HG03135 (cell line): ENCODE results near the gene SLC2A6.
"Not testable (repeated sequence)": the region's sequence is repeated elsewhere in the genome, so short reads cannot be mapped to it uniquely, and the experiment has no call there.

ENCODE experiments used
- ATAC-seq: cut with Tn5 transposase; IDR thresholded peaks from one replicate; pipeline ENCODE4 v1.9.1; 2021; ENCODE audit warnings: mild to moderate bottlenecking, moderate library complexity; ENCODE audit not compliant: unreplicated experiment

Gene SLC2A6

DNA sequence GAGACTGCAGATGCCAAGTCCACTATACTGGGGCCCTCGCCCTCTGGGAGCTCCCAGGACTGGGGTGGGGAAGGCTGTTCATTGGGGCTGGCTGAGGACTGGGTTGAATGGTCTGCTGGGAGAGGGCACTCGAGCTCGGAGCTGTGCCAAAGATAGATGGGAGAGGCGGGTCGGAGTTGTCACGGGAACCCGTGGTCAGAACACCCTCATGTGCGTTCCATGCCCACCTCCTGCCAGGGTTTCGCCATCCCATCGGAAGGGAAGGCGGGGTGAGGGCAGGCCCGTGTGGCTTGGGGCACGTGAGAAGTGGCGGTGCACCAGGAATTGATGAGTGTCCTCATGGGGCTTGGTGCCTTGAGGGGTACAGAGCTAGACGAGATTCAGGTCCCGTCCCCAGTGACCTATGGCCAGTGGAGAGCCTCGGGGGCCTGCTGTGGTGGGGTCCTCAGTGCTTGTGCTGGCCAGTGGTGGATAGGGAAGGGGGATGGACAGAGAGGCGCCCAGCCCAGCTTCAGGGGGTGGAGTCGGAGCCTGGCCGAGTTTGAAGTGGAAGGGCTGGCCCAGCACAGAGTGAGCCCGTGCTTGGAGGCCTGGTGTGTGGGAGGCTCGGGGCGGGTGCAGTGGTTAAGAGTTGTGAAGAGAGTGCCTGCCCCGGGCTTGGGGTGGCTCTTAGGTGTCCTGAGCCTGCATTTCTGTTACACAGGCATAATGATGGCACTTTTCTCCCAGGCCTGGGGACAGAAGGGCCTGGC lies 14.9 kb downstream of the SLC2A6 start:
- ATAC-seq = no peak

- ATAC-seq = no peak
Measured at GRCh38 chr9:133463234-133463863, 15.6 kb downstream of the SLC2A6 start.

GRCh38 chr9:133461975-133462374 lies 16.9 kb downstream of the SLC2A6 start:
- no peak for ATAC-seq

DNA sequence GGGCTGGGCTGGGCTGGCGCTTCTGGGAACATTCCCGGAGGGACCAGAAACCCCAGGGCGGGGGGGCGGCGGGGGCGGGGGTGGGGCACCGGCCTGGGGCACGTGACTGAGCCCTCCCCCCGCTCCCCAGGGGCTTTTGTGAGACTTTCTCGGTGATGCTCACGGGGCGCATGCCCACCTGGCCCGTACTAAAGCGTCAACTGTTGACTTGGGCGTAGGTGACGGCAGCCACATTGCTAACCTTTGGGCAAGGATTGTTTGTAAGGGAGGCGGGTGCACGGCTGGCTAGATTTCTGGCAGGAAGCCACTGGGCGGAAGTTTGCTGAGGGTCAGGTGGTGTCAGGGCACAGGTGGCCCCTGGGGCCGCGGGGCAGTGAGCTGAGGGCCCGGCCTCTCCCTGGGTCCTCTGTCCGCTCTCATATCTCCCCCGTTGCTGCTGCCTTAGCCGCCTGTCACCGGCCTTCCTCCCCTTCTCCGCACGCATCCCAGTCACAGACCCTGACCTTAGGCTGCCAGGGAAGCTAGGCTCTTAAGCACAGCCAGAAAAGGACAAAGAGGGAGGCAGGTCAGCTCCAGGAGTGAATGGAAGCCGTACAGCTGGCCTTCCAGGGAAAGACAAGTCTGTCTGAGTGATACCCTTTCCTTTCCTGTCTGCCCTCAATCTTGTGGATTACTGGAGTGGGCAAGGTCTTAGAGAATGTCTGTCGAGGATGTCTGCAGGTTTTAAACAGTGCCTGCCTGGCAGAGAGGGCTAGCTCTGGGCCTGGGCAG lies 18.3 kb downstream of the SLC2A6 start:
- peak; percentile 23 for ATAC-seq

- ATAC-seq = peak; percentile 64
Measured at GRCh38 chr9:133459476-133460404, 19.2 kb downstream of the SLC2A6 start, which contains the start of gene CACFD1. CACFD1 (plus strand) TSS chr9:133459978; CDS start chr9:133460067, 89 bp downstream.

DNA sequence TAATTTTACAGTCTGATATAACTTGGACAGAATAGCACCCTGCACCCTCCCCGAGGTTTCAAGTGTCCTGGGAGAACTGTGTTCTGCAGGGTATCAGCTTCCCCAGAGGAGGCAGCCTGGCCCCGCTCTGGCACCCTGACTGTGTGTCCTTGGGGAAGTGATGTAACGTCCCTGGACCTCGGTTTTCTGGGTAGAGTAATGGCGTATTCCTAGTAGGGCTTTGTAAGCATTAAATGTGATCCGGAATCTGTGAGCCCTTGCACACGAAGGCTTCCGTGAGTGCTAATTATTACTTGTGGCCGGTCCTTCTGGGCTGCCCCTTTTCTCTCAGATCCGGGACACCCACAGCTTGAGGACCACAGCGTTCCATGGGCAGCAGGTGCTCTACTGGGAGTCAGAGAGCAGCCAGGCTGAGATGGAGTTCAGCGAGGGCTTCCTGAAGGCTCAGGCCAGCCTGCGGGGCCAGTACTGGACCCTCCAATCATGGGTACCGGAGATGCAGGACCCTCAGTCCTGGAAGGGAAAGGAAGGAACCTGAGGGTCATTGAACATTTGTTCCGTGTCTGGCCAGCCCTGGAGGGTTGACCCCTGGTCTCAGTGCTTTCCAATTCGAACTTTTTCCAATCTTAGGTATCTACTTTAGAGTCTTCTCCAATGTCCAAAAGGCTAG lies 20.1 kb downstream of the SLC2A6 start:
- ATAC-seq = no peak

DNA sequence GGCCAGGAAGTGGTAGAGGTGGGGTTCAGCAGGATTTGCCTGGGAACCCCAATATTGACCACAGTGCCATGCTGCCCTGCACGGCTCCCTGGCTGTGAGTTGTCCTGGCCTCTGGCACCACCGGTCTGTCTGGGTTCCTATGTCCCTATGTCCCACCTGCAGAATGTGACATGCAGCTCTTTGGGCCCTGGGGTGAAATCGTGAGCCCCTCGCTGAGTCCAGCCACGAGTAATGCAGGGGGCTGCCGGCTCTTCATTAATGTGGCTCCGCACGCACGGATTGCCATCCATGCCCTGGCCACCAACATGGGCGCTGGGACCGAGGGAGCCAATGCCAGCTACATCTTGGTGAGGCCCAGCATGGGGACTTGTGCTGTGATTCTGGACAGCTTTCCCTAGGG lies 21.2 kb downstream of the SLC2A6 start:
- no peak for ATAC-seq

GRCh38 chr9:133457233-133457632 lies 21.7 kb downstream of the SLC2A6 start:
- no peak for ATAC-seq

GRCh38 chr9:133456409-133456808 lies 22.5 kb downstream of the SLC2A6 start:
- no peak for ATAC-seq

DNA sequence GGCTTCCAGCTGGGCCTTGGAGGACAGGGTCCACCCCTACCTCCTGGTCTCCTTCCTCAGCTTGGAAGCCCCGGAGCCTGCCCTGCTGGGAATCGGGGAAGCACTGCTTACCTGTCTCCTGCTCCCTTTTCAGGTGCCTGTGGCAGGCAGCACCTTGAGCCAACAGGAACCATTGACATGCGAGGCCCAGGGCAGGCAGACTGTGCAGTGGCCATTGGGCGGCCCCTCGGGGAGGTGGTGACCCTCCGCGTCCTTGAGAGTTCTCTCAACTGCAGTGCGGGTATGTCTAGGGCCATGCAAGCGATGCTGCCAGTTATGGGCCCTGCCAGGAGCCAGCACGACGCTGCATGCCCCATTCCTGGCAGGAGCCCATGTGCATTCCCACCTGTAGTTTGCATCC lies 23.0 kb downstream of the SLC2A6 start:
- no peak for ATAC-seq

DNA sequence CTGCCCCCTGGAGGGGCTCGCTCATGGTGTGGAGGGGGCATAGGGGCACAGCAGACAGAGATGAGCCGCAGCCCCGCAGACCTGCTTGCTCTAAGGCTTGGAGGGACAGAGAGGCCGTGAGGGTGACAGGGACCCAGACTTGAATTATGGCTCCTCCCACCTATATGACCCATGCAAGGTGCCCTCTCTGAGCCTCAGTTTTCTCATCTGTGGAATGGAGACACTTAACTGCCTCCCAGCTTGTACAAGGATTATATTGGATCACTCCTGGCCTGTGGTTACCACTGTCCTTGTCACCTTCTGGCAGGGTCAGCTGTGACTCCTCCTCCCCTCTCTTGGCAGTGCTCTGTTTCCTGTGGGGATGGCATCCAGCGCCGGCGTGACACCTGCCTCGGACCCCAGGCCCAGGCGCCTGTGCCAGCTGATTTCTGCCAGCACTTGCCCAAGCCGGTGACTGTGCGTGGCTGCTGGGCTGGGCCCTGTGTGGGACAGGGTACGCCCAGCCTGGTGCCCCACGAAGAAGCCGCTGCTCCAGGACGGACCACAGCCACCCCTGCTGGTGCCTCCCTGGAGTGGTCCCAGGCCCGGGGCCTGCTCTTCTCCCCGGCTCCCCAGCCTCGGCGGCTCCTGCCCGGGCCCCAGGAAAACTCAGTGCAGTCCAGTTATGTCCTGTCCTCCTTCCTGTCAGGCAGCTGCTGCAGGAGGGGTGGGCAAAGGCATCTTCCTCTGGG lies 23.8 kb downstream of the SLC2A6 start:
- ATAC-seq = no peak

DNA sequence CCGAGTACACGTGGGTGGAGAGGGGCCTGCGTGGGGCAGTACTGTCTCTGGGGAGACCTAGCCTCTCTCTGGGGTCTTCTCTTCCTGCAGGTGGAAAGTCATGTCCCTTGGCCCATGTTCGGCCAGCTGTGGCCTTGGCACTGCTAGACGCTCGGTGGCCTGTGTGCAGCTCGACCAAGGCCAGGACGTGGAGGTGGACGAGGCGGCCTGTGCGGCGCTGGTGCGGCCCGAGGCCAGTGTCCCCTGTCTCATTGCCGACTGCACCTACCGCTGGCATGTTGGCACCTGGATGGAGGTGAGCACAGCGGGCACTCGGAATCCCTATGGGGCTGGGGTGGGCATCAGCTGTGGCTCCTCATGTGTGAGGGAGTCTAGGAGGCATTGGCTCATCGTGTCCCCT lies 24.6 kb downstream of the SLC2A6 start:
- no peak for ATAC-seq

DNA sequence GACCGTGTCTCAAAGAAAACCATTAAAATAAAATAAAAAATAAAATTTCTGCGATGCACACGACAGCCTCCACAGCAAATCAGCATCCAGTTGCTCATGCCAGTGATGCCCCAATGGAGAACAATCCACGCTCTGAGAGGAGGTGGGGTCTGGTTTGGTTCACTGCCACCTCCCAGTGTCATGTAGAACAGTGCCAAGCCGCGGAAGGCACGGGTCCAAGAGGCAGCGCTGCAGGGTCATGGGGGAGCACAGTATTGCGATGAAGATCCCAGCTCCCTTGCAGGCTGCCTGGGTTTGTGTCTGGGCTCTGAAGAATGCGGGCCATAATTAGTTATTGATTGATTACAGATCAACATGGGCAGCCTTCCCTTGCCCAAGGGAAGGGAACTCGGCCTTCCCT lies 25.2 kb downstream of the SLC2A6 start:
- no peak for ATAC-seq

DNA sequence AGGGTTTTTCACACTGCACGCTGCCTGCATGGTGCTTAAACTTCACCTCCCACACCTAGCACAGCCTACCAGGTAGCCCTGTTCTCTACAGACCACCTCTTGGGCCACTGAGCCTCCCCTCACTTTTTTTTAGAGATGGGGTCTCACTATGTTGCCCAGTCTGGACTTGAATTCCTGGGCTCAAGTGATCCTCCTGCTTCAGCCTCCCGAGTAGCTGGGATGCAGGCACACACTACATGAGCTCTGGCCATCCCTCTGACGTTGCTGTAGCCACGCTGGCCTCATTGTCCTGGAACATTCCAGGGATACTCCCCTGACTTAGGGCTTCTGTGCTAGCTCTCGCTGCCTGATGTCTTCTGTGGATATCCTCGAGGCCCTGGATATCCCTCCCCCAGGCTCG lies 26.3 kb downstream of the SLC2A6 start:
- ATAC-seq = no peak

DNA sequence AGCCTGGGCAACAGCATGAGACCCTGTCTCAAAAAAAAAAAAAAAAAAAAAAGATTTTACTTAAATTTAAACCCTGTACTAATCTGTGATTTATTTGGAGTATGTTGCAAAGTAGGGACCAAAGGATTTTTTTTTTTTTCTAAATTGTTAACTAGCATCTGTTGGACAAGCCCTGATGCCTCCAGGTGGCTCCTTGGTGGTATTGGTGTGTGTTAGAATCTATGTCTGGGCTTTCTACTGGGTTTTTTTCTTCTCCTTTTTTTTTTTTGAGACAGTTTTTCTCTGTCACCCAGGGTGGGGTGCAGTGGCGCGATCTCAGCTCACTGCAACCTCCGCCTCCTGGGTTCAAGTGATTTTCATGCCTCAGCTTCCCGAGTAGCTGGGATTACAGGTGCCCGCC lies 27.0 kb downstream of the SLC2A6 start:
- ATAC-seq = not testable (repeated sequence)

DNA sequence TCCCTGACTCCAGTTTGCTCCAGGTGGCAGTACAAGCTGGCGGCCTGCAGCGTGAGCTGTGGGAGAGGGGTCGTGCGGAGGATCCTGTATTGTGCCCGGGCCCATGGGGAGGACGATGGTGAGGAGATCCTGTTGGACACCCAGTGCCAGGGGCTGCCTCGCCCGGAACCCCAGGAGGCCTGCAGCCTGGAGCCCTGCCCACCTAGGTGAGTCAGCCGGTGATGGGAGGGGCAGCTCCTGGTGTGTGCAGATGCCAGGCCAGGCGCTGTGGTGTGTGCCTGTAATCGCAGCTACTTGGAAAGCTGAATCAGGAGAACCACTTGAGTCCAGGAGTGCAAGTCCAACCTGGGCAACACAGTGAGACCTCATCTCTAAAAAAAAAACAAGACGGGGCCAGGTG lies 29.1 kb downstream of the SLC2A6 start:
- ATAC-seq = no peak

GRCh38 chr9:133448487-133448972 lies 30.4 kb downstream of the SLC2A6 start:
- ATAC-seq = no peak

GRCh38 chr9:133445293-133445969 lies 33.5 kb downstream of the SLC2A6 start:
- no peak for ATAC-seq

GRCh38 chr9:133443982-133444381 lies 34.9 kb downstream of the SLC2A6 start:
- no peak for ATAC-seq
